Measurements from ENCODE around the gene CREB5.
"Not testable (repeated sequence)": the region's sequence is repeated elsewhere in the genome, so short reads cannot be mapped to it uniquely, and the experiment has no call there.

The CREB5 gene

DNA sequence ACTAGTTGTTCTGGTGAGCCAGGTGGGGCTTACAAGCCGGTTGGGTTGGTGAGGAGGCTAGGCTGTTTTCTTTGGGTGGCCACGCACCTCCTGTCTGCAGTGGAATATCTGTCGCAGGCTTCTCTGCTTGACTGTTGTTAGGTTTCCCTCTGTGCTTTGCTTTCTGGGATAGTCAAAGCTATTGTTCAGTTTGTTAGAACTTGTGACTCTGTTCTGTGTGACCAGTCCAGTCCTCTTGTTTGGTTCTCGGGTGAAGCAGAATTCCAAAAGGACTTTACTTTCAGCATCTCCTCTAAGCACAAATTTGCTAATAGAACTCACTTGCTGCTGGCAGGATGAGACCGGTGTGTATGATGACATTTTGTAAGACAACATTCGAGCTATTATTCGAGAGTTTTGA lies 105.3 kb downstream of the CREB5 start:
- no peak for DNase-seq

DNA sequence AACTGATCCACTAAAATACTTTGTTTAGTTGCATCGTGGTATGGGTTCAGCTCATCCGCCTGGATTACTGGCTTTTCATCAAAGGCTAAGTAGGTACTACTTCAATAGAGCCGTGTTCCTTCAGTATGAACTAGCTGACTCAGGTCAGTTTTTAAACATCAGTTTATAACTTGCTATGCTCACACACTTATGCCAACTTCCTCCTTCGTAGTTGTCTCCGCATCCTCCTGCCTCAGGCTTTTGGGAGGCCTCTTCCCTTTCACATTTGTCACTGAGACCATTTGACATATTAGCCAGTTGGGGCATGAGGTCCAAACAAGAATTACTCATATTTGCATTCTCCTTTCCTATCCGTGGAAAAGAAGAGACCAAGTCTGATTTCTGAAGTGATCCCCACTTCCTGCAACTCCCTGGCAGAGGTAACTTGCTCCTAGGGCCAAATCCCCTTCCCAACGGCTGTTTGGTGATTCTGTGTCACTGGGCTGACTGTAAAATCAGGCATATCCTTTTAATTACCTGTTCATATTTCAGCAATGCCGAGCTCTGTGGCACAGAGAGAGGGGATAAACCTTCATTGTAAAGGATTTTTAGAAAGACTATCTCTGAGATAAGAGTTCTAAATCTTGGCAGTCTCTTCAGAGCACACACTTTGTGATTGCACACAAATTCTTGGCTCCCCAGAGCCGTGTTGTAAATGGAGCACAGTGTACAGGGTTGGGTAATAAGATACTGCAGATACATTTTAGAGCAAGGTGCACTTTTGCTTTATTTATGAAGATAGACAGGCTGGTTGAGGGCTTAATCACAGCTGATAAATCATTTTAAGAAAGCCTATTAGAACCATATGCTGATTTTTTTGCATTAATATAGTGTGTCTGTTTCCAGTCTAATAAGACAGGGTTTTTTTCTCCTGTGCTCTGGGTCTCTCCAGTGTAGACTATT lies 108.0 kb downstream of the CREB5 start:
- DNase-seq: no peak

DNA sequence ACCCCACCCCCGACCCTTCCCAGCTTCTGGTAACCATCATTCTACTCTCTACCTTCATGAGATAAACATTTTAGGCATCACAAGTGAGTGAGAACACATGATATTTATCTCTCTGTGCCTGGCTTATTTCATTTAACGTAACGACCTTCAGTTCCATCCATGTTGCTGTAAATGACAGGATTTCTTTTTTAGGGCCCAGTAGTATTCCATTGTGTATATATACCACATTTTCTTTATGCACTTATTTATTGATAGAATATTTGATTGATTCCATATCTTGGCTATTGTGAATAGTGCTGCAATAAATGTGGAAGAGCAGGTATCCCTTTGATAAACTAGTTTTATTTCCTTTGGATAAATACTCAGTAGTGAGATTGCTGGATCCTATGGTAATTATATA lies 112.7 kb downstream of the CREB5 start:
- DNase-seq: no peak

DNA sequence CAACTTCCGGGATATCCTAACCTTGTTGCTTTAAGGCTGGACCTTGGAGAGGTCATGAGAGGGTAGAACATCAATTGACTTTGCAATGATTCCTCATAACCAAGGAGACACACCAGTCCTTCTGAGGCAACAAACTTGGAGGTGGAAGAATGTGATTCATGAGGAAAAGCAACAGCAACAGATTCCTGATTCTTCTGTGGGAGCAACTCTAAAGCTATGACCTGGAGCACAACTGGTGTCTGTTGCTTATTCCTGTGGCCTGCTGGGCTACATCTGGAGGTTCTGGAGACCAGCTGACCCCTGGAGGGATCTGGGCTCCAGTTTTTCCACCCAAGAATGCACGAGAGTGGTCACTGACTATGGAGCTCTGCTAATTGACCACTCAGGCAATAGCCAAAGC lies 116.6 kb downstream of the CREB5 start:
- DNase-seq: no peak

DNA sequence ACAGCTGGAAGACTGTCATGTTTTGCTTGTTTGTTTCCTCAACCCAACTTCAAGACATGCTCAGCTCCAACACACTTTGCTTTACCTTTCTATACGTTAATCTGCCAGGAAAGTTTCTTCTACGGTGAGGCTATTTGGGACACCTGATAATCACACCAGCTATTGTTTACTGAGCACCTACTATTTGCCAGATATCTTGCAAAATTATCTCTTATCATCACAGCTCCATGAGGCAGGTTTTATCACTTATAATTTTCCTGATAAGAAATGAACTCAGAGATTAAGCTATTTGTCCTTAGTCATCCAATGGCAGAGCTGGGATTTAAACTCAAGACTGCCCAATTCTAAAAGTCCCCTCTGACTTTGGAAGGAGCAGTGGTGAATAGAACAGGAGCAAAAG lies 117.4 kb downstream of the CREB5 start:
- DNase-seq: no peak

DNA sequence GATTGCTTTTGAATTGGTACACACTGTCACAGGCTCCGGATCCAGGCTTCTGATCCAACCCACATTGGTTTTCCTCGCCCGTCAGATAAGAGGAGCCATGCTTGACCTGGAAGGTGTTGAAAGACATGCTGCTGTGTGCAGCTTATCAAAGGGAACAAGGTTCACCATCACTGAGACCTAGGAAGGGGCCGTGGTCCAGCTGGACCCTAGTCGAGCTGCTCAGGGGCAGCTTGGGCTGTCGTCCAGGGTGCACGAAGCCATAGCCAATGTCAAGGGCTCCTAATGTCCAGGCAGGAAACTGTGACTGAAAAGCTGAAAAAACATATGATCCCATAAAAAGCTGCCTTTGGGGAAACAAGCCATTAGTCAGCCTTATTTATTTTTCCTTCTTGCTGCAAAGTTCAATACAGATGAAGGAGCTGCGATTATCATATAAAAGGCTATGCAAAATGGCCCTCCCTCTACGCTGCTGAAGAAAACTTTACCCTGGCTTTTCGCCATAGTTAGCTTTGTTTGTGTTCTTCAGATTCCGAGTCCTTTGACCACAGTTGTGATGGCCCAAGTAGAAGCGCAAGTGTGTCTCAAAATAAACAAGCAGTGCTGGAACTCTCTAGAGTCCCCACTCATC lies 118.0 kb downstream of the CREB5 start:
- DNase-seq: no peak

DNA sequence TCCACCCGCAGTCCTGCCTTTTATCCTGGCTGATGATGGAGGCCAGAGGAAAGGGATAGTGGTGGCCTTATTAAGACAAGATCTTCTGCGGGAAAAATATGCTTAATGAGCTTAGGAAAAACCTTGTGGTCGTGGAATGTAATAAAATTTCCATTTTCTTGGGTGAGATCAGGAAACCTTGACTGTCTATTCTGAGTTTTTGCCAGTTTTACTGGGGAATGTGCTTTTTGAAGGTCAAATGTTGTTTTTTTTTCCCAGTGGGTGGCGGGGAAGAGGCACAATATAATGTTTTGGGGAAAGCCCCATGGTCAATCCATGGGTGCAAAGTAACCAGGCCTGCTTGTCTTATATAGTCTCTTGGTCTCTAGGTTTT lies 118.5 kb downstream of the CREB5 start:
- no peak for DNase-seq

DNA sequence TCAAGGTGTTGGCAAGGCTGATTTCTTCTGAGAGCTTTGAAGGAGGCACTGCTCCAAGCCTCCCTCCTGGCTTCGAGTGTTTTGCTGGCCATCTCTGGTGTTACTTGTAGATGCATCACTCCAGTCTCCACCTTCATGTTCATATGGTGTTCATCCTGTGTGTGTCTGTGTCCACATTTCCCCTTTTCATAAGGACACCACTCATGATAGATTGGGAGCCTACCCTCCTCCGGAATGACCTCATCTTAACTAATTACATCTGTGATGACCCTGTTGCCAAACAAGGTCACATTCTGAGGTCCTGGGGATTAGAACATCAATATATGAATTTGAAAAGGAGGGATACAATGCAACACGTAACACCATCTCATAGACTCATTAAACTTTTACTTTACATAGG lies 119.0 kb downstream of the CREB5 start:
- DNase-seq: no peak

DNA sequence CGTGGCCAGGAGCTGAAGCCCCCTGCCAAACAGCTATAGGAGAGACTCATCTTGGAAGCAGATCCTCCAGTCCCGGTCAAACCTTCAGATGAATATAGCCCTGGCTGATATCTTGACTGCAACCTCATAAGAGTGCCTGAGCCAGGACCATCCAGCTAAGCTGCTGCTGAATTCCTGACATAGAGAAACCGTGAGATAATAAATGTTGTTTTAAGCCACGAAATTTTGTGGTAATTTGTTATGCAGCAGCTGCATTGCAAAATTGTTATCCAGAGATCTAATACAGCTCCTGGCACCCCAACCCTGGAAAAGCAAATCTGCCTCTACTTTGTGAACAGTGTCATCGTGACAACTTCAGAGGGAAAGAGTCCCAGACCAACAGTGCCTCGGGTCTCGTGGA lies 119.9 kb downstream of the CREB5 start:
- no peak for DNase-seq

DNA sequence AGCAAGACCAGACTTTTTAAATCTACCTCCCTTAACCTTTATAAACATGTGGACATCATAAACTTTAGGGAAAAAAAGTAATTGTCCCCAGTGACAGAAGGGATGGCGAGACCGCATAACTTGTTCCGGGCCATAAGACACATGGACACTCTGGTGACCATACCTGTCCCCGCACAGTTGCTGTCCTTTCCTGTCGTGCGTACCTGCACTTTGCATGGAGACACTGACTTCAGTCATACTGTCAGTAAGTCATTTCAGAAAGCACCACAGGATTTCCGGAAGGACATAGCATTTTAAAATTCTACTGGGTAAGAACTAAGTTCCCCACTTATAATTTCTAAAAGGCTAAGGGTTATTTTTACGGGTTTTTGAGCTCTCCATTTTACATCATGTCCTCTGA lies 120.9 kb downstream of the CREB5 start:
- DNase-seq: no peak

DNA sequence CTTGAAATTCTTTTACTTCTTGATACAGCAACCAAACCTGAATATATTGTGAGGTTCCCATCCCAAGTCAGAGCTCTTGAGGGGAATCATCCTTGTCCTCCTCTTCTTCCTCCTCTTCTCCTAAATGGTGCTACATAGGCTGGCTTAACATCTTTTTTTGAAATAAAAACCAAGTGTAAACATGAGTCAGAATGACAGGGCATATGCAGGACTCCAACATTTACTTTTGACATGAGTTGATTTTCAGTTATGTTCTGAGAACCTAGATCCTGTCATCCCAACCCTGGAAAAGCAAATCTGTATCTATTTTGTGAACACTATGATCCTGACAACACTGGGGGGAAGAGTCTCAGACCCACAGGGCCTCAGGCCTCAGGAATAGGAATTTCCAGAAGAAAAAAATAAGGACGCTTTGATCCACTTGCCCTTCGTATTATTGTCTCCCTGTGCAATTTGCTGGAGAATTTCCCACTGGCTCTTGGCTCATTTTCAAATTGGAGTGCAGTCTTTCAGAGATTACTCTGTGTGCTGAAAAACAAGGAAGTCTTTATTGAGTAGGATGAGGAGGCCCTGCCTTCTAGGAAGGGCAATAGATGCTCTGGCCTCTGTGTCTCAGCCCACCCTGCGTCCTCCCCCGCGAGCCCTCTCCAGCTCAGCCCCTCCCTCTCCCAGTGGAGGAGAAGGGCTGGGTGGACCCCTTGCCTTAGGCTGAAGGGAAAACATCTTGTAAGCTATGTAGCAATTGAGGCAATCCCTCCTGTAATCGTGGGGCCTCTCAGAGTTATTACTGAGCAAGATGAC lies 121.6 kb downstream of the CREB5 start:
- no peak for DNase-seq

DNA sequence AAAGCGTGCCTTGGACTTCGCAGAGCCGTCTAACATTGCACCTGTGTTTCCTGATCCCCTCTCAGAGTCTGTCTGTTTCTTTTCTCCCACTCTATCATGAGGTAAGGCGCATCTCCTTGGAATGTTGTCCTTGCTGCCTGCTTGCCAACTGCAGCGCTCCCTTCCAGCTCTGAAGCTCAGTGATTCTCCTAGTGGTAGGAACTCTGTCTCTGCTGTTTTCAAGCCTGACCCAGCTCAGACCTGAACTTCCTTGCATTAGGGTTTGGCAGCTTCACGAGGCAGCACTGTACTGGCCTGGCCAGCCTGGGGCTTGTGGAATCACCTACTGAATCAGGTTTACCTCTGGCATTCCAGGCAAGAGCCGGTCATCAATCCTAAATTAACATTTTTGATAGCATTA lies 123.9 kb downstream of the CREB5 start:
- no peak for DNase-seq

DNA sequence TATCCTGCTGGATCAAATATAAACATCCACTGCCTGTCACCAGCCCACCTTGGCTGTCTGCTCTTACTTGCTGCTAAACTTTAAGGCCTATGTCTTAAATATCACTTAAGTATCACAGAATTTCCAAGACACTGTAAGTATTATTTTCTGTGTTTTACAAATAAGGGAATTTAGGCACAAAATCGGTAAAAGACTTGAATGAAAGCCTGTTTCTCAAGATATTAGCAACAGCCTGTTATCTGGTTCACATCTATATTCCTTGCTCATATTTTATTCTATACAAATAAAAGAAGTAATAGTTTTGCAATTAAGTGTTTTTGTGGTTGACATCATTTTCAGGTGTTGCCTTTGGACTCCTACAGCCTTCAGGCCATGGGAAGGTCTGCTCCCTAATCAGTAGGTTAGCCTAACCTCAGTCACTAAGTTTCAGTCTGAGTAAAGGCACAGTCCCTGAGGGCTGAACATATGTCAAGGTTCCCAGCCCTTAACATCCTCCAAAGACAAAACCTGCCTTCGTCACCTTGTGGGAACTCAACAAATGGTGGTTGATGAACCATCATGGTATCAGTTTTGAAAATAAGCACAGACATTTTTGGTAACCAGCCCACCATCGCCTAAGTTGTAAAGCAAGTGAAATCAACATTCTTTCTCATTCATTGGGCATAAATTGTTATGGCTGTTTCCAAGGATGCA lies 127.1 kb downstream of the CREB5 start:
- no peak for DNase-seq

DNA sequence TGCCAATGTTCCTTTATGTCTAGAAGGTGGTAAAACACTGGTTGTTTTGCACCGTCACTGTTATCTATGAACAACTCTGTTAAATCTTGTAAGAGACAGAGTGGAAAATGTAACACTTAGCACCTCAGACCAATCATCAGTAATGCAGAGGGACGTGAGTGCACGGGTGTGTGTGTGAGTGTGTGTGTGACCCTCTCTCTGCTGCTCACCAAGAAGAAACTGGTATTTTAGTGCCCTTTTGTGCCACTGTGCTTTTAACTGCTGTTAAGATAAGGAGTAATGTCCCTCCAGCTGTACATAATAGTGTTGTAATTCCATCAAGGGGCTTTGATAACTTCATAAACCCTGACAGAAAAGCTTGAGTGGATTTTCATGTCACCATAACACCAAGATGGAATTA lies 130.1 kb downstream of the CREB5 start:
- no peak for DNase-seq

DNA sequence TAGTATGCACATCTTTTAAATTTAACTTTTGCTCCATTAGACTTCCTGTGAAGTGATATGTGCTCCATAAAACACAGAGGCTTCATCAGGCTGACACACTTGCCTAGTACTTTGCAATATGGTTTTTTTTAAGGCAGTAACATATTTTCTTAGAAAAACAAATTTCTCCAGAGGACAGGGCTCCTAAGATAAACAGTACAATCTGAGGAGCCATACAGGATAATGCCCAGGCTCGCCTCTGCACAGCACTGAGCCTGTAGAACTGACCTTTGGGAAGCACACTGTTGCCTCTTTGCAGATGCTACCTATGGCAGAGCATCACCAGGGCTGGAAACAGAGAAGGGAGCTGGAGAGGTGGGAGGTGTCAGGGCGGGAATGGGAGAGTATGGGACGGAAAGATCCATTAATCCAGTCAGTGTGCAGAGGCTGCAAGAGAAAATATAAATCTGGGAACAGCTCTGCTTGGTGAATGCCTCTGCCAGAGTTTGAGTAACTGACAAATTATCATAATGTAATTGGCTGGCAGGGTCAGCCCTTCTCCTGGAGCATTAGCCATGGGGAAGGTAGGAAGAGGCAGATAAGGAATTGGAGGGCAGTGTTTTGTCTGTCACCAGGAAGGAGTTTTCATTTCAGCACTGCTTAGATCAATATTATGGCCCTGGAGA lies 132.3 kb downstream of the CREB5 start:
- DNase-seq: no peak

DNA sequence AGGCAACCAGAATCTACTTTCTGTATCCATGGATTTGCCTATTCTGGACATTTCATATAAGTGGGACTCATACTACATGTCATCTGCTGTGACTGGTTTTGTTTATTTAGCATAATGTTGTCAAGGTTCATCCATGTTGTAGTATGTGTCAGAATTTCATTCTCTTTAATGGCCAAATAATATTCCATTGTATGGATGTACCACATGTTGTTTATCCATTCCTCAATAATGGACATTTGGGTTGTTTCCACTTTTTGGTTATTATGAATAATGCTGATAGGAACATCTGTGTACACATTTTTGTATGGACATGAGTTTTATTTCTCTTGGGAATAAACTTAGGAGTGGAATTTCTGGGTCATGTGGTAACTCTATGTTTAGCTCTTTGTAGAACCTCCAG lies 133.7 kb downstream of the CREB5 start:
- no peak for DNase-seq

DNA sequence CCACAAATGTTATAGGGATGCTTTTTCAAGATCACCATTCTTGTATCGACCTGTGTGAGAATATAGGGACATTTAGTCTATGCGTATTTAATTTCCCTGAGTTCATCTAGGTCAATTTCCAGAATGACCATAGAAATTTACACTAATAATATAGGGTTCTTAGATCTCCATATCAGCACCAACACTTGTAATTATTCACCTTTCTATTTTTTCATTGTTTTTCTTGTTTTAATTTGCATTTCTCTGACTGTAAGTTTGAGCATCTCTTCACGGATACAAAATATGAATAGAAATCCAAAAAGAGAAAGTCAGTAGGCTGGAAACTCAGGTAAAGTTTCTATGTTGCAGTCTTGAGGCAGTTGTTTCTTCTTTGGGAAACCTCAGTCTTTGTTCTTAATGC lies 134.8 kb downstream of the CREB5 start:
- DNase-seq: no peak

DNA sequence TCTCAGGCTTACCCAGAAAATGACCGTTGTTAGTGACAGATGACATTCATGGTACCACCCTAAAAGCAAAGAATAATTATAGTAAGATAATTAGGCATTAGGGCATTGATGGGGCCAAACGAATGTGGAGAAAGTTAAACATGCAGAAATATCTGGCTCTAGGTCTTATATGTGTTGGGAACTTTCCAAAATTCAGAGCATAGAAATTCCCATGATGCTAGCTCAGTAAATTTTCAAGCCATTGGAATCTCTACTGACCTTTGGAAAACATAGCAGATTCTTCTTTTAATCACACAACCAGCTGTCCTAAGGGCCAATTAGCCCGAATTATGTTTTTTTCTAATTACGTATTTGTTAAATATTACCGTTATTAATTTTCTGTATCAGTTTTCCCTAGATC lies 136.1 kb downstream of the CREB5 start:
- no peak for DNase-seq

DNA sequence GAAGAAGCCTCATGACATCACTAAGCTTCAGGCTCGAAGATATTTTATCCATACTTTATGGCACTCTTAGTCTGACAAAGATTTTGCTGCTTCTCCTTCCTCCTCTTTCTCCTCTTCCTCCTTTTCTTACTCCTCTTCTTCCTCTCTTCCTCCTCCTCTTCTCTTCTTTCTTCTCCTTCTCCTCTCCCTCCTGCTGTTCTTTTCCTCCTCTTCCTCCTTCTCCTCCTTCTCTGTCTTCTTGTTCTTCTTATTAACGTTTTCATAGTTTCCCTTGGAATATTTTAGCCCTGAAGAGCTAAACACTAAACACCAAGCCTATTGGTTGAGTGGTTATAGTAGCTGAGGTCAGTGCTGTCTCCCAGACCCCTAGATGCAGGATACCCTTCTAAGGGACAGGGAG lies 137.7 kb downstream of the CREB5 start:
- no peak for DNase-seq

DNA sequence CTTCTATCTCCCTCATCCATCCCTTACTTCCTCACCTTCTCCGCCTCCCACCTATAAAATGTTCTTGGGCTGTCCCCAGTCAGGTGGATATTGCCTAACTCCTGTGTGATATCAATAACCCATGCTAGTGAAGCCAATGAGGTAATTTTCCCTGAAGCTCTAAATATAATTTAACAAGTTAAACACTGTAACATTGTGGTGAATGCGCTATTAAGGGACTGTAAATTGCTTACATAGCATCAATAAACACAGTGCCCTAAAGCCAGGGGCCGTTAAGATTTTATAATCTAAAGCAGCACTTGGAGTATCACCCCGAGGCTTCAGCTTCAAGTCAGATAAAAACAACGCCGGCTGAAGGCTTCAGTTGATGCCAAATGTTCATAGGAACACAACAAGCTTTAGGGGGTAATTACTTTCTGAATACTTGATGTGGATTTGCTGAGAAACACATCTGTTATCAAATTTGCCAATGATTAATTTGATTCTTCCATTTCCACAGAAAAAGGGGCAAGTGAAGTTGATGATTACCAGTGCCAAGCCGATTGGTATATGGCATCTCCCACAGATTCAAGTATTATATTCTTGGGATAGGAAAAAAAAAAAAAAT lies 138.4 kb downstream of the CREB5 start:
- DNase-seq: no peak

DNA sequence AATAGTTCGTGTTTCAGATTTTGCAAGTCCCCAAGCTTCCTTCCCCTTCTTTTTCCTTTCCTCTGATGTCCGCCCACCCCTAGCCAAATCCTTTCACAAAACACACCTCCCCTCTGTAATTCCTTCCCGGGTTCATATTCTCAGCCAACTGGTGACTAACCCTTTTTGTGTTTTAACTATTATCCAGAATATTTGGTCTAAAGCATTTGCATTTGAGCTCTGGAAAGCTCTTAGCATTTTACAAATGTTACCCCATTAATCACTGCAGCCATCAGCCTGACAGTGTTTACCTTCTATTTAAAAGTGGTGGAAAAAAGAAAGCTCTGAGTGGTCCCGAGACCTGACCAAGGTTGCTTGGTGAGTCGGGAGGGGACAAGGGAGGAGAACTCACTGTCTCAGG lies 139.0 kb downstream of the CREB5 start:
- DNase-seq: no peak

DNA sequence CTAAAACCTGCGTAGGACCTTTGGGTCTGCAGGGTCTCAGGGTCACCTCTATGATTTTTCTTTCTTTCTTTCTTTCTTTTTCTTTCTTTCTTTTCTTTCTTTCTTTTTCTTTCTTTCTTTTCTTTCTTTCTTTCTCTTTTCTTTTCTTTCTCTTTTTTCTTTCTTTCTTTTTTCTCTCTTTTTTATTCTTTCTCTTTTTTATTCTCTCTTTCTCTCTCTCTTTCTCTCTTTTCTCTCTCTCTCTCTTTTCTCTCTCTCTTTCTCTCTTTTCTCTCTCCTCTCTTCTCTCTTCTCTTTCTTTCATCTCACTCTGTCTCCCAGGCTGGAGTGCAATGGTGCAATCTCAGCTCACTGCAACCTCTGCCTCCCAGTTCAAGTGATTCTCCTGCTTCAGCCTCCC lies 139.4 kb downstream of the CREB5 start:
- DNase-seq: not testable (repeated sequence)

All from CD4-positive, alpha-beta T cell treated with Interleukin-4 for 4 hours (primary cell).